ENCODE data around the gene PRPS2.
A peak's percentile ranks its signal among the peaks of the same experiment; 100 is the strongest.

The PRPS2 gene

DNA sequence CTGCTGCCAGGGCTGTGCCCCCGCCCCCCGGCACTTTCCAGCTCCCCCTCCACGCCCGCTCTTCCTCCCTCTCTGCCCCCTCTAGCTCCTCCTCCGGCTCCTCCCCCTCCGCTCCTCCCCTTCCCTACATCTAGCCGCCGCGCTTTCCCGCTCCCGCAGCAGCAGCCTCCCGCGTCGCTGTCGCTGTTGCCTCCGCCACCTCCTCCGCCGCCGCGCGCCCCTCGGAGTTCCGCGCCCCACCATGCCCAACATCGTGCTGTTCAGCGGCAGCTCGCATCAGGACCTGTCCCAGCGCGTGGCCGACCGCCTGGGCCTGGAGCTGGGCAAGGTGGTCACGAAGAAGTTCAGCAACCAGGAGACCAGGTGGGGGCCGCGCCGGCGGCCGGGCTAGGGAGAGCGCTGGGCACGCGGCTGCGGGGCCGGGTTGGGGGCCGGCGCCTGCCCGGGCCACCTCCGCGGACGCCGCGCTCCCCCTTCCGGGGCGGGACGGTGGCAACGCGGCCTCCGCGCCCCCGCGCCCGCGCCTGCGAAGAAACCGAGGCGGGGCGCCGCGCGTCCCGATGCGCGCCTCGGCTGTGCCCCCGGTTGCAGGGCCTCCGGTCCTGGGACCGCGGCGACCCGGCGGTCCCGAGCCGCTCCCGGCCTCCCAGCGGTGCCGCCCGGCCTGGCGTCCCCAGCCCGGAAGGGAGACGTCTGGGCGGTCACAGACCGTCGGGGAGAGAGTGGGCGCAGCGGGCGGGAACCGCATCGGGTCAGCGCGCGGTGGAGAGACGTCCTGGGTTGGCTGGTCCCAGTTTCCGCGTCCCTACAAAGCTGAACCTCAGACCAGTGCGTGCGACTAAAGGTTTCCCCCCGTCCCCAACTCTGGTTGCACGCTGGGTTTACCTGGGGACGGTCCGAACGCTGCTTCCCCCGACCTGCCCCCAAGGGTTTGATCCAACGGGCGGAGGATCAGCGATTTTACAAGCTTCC is at the start of gene PRPS2:
TSS of gene PRPS2 (plus strand) at position 156 of the 972 bp plus-strand sequence. CDS start at position 242, 86 bp downstream.
- DNase-seq (ENCODE audit: low read depth in 2 of 2) = peak; percentile 23 to 56

GRCh38 chrX:12741416-12741815 is 49.8 kb upstream of the PRPS2 start:
- no peak for DNase-seq (ENCODE audit: low read depth in 2 of 2)

DNA sequence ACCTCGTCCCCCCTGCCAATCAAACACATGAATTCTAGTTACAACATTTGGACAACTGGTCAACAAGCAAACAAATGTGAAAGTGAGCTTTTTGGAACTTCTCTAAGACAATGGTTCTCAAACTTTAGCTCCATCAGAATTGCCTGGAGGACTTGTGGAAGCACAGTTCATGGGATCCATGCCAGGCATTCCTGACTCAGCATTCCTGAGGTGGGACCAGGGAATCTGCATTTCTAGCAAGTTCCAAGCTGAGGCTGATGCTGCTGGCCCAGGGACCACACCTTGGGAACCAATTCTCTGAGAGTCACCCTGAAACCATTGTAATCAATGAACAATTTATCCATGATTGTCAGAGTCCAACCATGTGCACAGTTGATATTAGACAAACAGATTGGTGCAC is 43.8 kb upstream of the PRPS2 start:
- DNase-seq (ENCODE audit: low read depth in 2 of 2) = no peak

DNA sequence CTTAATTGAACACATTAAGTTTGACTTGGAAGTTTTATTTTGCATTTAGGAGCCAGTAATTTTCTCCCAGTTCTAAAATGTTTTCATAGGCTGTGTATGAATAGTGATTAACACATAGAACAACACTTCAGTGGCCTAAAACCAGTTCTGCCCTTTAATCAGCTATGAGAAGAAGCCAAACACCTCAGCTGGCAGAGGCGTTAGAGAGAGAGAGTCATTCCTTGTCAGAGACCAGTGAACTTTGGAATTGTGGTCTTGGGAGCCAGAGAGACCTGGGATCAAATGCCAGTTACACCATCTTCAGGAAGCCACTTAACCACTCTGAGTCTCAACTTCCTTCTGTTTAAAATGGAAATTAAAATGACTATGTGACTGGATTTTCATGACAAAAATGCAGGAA is 39.3 kb upstream of the PRPS2 start:
- no peak for DNase-seq (ENCODE audit: low read depth in 2 of 2)

DNA sequence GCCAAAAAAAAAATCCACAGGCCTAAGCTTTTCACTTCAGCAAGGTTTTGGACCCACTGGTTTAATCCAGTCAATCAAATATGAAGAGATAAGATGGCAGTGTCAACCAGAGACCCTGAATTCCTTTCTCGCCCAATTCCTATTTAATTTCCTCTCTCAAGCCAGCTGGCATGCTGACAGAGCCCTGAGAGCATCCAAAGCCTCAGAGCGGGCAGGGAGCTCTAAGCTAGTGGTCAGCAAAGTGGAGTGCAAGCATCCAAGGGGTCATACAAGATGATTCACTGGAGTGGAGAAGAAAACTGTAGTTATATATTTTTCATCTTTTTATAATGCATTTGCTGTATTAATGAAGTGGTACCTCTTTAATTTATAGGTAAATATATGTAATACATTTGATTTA is 37.8 kb upstream of the PRPS2 start:
- no peak for DNase-seq (ENCODE audit: low read depth in 2 of 2)

- no peak for DNase-seq (ENCODE audit: low read depth in 2 of 2)
Observed at GRCh38 chrX:12758291-12758690, 32.9 kb upstream of the PRPS2 start.

DNA sequence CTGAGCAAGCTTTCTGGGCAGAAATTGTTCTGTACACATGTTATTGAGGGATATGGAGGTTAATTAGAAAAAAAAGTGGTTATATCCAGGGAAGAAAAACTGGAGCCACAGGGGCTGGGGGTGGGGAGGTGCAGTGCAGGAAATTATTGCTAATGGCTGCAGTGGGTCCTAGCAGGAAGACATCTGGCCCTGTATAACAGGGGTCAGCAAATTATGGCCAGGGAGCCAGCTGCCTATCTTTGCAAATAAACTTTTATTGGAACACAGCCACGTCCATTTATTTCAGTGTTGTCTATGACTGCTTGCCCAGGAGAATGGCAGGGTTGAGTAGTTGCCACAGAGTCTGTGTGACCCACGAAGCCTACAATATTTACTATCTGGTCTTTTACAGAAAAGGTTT is 23.4 kb upstream of the PRPS2 start:
- no peak for DNase-seq (ENCODE audit: low read depth in 2 of 2)

DNA sequence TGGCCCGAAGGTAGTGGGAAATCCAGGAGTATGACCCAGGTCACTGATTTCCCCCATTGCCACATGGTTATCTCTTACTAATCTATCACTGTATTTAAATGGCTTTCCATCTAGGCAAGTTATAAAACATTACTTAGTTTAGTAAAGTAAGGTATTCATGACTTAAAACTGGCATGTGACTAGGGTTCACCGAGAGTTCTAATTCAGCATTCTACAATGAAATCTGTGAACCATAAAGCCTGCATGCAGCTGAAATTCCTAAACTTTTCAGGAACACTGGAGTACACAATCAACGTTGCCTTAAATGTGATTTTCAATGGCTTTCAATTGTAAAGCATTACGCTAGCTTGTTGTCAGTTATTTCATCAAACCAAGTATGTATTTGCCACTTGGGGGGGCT is 22.7 kb upstream of the PRPS2 start:
- DNase-seq (ENCODE audit: low read depth in 2 of 2) = no peak

DNA sequence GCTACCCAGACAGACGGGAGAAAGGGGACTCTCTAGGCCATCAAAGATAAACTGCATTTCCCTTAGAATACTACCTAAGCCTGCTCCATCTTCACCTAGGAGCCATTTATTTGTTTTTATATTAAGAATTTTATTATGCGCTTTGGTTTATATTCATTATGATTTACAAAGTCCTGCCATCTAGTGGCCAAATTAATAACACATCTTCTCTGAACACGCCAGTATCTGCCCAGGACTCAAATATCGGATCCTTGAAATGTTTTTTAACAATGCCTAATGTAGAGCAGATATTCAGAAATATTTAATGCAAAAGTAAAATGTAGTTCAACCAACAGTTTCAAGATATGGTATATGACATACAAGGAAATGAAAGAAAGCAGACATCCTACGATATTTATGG is 20.8 kb upstream of the PRPS2 start:
- no peak for DNase-seq (ENCODE audit: low read depth in 2 of 2)

- peak; percentile 27 to 29 for DNase-seq (ENCODE audit: low read depth in 2 of 2)
Observed at GRCh38 chrX:12771445-12772069, 19.7 kb upstream of the PRPS2 start.

- no peak for DNase-seq (ENCODE audit: low read depth in 2 of 2)
Observed at GRCh38 chrX:12777670-12778069, 13.5 kb upstream of the PRPS2 start.

DNA sequence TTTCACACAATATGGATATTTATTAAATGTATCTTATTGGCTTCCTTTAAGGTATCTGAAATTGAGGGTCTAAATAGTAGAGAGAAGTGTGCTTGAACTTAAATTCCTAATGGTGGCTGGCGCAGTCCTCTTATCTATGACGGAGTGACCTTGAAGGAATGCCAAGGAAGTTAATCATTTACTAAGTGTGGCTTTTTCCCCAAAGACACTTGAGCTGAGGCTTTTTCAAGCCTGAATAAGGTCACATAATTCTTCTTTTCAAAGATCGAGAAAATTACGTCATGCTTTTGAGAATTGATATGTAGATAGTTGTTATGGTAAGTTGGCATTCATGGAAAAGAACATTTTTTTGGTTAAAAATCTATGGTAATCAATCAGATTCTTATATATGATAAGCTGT is 11.7 kb upstream of the PRPS2 start:
- DNase-seq (ENCODE audit: low read depth in 2 of 2) = no peak

GRCh38 chrX:12788645-12789044 is 2.6 kb upstream of the PRPS2 start:
- DNase-seq (ENCODE audit: low read depth in 2 of 2) = no peak

GRCh38 chrX:12789976-12790375 is 1.2 kb upstream of the PRPS2 start:
- no peak for DNase-seq (ENCODE audit: low read depth in 2 of 2)

- no peak for DNase-seq (ENCODE audit: low read depth in 2 of 2)
Observed at GRCh38 chrX:12790885-12791256, 341 bp upstream of the PRPS2 start.

- DNase-seq (ENCODE audit: low read depth in 2 of 2) = no peak
Observed at GRCh38 chrX:12792711-12793110, 1.5 kb downstream of the PRPS2 start.

DNA sequence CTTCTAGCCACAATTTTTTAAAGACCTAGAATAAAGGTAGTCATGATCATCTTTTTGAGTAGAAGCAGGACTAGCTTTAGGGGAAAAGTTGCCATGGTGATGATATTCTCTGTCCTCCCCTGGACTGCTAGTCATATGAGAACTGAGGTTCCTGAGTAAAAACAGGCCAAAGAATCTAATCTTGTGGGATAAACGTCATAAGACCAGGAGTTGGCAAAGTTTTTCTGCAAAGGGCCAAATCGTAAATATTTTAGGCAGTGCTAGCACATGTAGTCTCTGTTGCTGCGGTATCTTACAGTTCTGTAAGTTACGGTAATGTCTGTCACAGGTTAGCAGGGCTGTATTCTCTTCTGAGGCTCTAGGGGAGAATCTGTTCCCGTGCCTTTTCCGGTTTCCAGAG is 3.4 kb downstream of the PRPS2 start:
- no peak for DNase-seq (ENCODE audit: low read depth in 2 of 2)

DNA sequence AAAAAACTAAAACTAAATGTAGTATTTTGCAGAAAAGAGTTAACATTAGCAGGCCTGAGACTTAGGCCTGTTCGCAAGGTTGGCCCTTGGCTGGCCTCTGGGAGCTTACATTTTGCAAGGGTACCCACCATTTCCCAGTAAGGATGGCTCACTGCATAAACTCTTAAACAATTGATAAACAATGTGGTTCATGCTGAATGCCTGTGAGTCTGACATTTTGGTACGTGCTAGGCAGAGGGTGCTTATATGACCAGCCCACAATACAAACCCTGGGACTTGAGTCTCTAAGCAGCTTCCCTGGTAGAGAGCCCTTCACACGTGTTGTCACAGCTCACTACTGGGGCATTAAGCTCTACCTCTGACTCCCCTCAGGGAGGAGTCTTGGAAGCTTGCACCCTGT is 7.4 kb downstream of the PRPS2 start:
- DNase-seq (ENCODE audit: low read depth in 2 of 2) = no peak

DNA sequence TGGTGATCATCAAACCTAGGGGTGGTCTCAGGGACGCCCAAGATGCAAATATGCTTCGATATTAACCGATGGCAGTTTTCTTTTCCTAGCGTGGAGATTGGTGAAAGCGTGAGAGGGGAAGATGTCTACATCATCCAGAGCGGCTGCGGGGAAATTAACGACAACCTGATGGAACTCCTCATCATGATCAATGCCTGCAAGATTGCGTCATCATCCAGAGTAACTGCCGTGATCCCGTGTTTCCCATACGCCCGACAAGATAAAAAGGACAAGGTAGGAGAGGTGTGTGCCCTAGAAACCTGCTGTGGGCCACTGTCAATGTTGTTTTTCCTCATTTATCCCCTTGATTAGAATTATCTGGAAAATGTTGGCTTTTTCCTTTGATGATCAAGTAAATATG is 7.9 kb downstream of the PRPS2 start:
- no peak for DNase-seq (ENCODE audit: low read depth in 2 of 2)

- no peak for DNase-seq (ENCODE audit: low read depth in 2 of 2)
Observed at GRCh38 chrX:12802741-12803140, 11.5 kb downstream of the PRPS2 start.

GRCh38 chrX:12804655-12805054 is 13.4 kb downstream of the PRPS2 start:
- DNase-seq (ENCODE audit: low read depth in 2 of 2) = no peak

DNA sequence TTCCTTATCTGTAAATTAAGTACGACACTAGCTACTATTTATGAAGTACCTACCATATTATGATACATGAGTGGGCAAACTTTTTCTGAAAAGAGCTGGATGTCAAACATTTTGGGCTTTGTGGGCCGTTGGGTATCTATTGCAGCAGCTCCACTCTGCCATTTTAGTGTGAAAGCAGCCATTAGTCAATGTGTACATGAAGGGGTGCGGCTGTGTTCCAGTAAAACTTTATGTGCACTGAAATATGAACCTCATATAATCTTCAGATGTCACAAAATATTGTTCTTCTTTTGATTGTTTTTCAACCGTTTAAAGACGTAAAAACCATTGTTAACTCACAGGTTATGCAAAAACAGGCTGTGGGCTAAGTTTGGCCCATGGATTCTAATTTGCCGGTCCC is 14.1 kb downstream of the PRPS2 start:
- DNase-seq (ENCODE audit: low read depth in 2 of 2) = no peak

DNA sequence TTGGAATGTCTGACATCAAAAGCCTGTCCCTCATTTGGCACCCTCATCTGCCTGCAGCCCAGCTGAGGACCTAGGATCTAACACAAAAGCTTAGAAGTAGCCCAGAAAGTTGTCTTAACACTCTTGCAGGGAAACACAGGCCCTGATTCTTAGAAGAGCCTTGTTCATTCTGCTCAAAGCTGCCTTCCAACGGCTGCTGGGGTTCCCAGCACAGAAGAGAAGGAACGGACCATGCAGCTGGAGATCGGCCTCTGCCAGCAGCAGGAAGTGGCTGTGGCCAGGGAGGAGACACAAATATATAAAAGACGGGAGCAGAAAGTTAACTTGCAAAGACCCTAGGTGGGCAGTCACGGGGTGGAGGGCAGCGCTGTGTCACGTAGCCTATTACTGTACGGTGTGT is 20.4 kb downstream of the PRPS2 start:
- DNase-seq (ENCODE audit: low read depth in 2 of 2) = no peak
